HG02870 (cell line): ENCODE measurements around the gene SGIP1.

Experiments
- ATAC-seq: cut with Tn5 transposase; IDR thresholded peaks from one replicate; pipeline ENCODE4 v1.9.1; 2021; ENCODE audit warnings: mild to moderate bottlenecking, moderate library complexity; ENCODE audit not compliant: unreplicated experiment

Gene SGIP1

GRCh38 chr1:66520655-66521054, 13.3 kb upstream of the SGIP1 start:
- no peak for ATAC-seq

- no peak for ATAC-seq
Measured at GRCh38 chr1:66521721-66522365, 12.1 kb upstream of the SGIP1 start.

- ATAC-seq = no peak
Measured at GRCh38 chr1:66523562-66523961, 10.4 kb upstream of the SGIP1 start.

- no peak for ATAC-seq
Measured at GRCh38 chr1:66525086-66525485, 8.9 kb upstream of the SGIP1 start.

- no peak for ATAC-seq
Measured at GRCh38 chr1:66526036-66526435, 7.9 kb upstream of the SGIP1 start.

- no peak for ATAC-seq
Measured at GRCh38 chr1:66526991-66527390, 7.0 kb upstream of the SGIP1 start.

- no peak for ATAC-seq
Measured at GRCh38 chr1:66527686-66528085, 6.3 kb upstream of the SGIP1 start.

GRCh38 chr1:66528580-66528979, 5.4 kb upstream of the SGIP1 start:
- ATAC-seq = no peak

- ATAC-seq = no peak
Measured at GRCh38 chr1:66532214-66532613, 1.7 kb upstream of the SGIP1 start.

- no peak for ATAC-seq
Measured at GRCh38 chr1:66532798-66533783, 862 bp upstream of the SGIP1 start.

- no peak for ATAC-seq
Measured at GRCh38 chr1:66535061-66535460, 1.1 kb downstream of the SGIP1 start.

- ATAC-seq = no peak
Measured at GRCh38 chr1:66535853-66536252, 1.9 kb downstream of the SGIP1 start.

GRCh38 chr1:66537718-66538117, 3.8 kb downstream of the SGIP1 start:
- no peak for ATAC-seq

- ATAC-seq = no peak
Measured at GRCh38 chr1:66539491-66539890, 5.5 kb downstream of the SGIP1 start.

GRCh38 chr1:66540434-66541032, 6.6 kb downstream of the SGIP1 start:
- no peak for ATAC-seq

GRCh38 chr1:66542314-66542713, 8.4 kb downstream of the SGIP1 start:
- ATAC-seq = no peak

- no peak for ATAC-seq
Measured at GRCh38 chr1:66542811-66543767, 9.1 kb downstream of the SGIP1 start.

- no peak for ATAC-seq
Measured at GRCh38 chr1:66546047-66546810, 12.3 kb downstream of the SGIP1 start.

GRCh38 chr1:66549017-66549416, 15.1 kb downstream of the SGIP1 start:
- no peak for ATAC-seq

- no peak for ATAC-seq
Measured at GRCh38 chr1:66550243-66550642, 16.3 kb downstream of the SGIP1 start.
